ENCODE data around the gene MED25.

MED25 gene

GRCh38 chr19:49838885-49839588 is 20.9 kb downstream of the MED25 start:
- no peak for TF ChIP-seq EZH2phosphoT487 (conservative IDR thresholded peaks at IDR 0.05; ENCODE audit: low read length)
- TF ChIP-seq CTCF (IDR thresholded peaks at IDR 0.05; ENCODE audit: insufficient read depth, low read length, poor library complexity, severe bottlenecking): no peak
- no peak overlapping the region for H3K27ac ChIP-seq (ENCODE audit: low read depth, low read length)

GRCh38 chr19:49839713-49840112 is 21.6 kb downstream of the MED25 start:
- H4K20me1 ChIP-seq (ENCODE audit: low read depth, low read length): no peaks in the 10 kb centered on the region
- H2AFZ ChIP-seq (ENCODE audit: low read depth, low read length, severe bottlenecking): no peak overlapping the region
- no peaks in the 10 kb centered on the region for H3K27me3 ChIP-seq (ENCODE audit: low read length)
- no peak overlapping the region for H3K4me2 ChIP-seq (ENCODE audit: low read depth, low read length, poor library complexity, severe bottlenecking)
- peaks cover 9% of the 10 kb centered on the region; the same call in 1 of the 2 replicates for H3F3A ChIP-seq (ENCODE audit: insufficient read depth)
- H3K9me3 ChIP-seq (ENCODE audit: insufficient read depth, low read length): no peaks in the 10 kb centered on the region
- H3K36me3 ChIP-seq (ENCODE audit: low read length): 0 out of 2 replicates have a peak, but pooled peaks cover 3% of the 10 kb centered on the region
- H3K4me3 ChIP-seq (ENCODE audit: insufficient read depth, low read length, poor library complexity, severe bottlenecking): no peak overlapping the region
- no peaks in the 10 kb centered on the region for H3K79me2 ChIP-seq (ENCODE audit: insufficient read depth, low read length)
- no peak for TF ChIP-seq CTCF (IDR thresholded peaks at IDR 0.05; ENCODE audit: insufficient read depth, low read length, poor library complexity, severe bottlenecking)
- TF ChIP-seq EZH2phosphoT487 (conservative IDR thresholded peaks at IDR 0.05; ENCODE audit: low read length): no peak
- no peaks in the 10 kb centered on the region for H3K9me2 ChIP-seq (replicated peaks; ENCODE audit: insufficient read depth, low read length)
- no peak overlapping the region for H3K27ac ChIP-seq (ENCODE audit: low read depth, low read length)
- H3K9ac ChIP-seq (ENCODE audit: low read length): no peak overlapping the region

More at GRCh38 chr19:49838885-49839588, 20.9 kb downstream of the MED25 start:
- H3K9me2 ChIP-seq (replicated peaks; ENCODE audit: insufficient read depth, low read length): no peaks in the 10 kb centered on the region
- no peaks in the 10 kb centered on the region for H3K27me3 ChIP-seq (ENCODE audit: low read length)
- no peaks in the 10 kb centered on the region for H4K20me1 ChIP-seq (ENCODE audit: low read depth, low read length)
- H3K9me3 ChIP-seq (ENCODE audit: insufficient read depth, low read length): no peaks in the 10 kb centered on the region
- no peak overlapping the region for H3K4me3 ChIP-seq (ENCODE audit: insufficient read depth, low read length, poor library complexity, severe bottlenecking)
- no peaks in the 10 kb centered on the region for H3K79me2 ChIP-seq (ENCODE audit: insufficient read depth, low read length)
- H3K36me3 ChIP-seq (ENCODE audit: low read length): 0 out of 2 replicates have a peak, but pooled peaks cover 3% of the 10 kb centered on the region
- no peak overlapping the region for H3K9ac ChIP-seq (ENCODE audit: low read length)
- H3K4me2 ChIP-seq (ENCODE audit: low read depth, low read length, poor library complexity, severe bottlenecking): no peak overlapping the region
- H2AFZ ChIP-seq (ENCODE audit: low read depth, low read length, severe bottlenecking): no peak overlapping the region
- H3F3A ChIP-seq (ENCODE audit: insufficient read depth): peaks cover 9% of the 10 kb centered on the region; the same call in 1 of the 2 replicates

- Histone ChIP-seq H3K27me3 (ENCODE audit: low read length) (no peaks in the 10 kb centered on the region), H2AFZ (ENCODE audit: low read depth, low read length, severe bottlenecking) (no peak overlapping the region), H3K9me3 (ENCODE audit: insufficient read depth, low read length) (no peaks in the 10 kb centered on the region), H3K4me2 (ENCODE audit: low read depth, low read length, poor library complexity, severe bottlenecking) (no peak overlapping the region), H3K36me3 (ENCODE audit: low read length) (0 out of 2 replicates have a peak, but pooled peaks cover 3% of the 10 kb centered on the region), H4K20me1 (ENCODE audit: low read depth, low read length) (no peaks in the 10 kb centered on the region), H3K9me2 (replicated peaks; ENCODE audit: insufficient read depth, low read length) (no peaks in the 10 kb centered on the region), H3K4me3 (ENCODE audit: insufficient read depth, low read length, poor library complexity, severe bottlenecking) (no peak overlapping the region), H3F3A (ENCODE audit: insufficient read depth) (peaks cover 9% of the 10 kb centered on the region; the same call in 1 of the 2 replicates), H3K79me2 (ENCODE audit: insufficient read depth, low read length) (no peaks in the 10 kb centered on the region), H3K27ac (ENCODE audit: low read depth, low read length) (no peak overlapping the region), H3K9ac (ENCODE audit: low read length) (no peak overlapping the region)
- no peak for TF ChIP-seq CTCF (IDR thresholded peaks at IDR 0.05; ENCODE audit: insufficient read depth, low read length, poor library complexity, severe bottlenecking)
- TF ChIP-seq EZH2phosphoT487 (conservative IDR thresholded peaks at IDR 0.05; ENCODE audit: low read length): no peak
Observed at GRCh38 chr19:49840321-49840720, 22.2 kb downstream of the MED25 start.
